HG03432 (cell line): ENCODE measurements around the gene RAP1GAP.

Experiments
- ATAC-seq: cut with Tn5 transposase; IDR thresholded peaks from one replicate; pipeline ENCODE4 v1.9.1; 2021; ENCODE audit warnings: mild to moderate bottlenecking, moderate library complexity; ENCODE audit not compliant: unreplicated experiment

Gene RAP1GAP

GRCh38 chr1:21663248-21663950, 5.8 kb downstream of the RAP1GAP start:
- no peak for ATAC-seq

GRCh38 chr1:21662426-21663247, 6.5 kb downstream of the RAP1GAP start:
- no peak for ATAC-seq

GRCh38 chr1:21661886-21662285, 7.3 kb downstream of the RAP1GAP start:
- ATAC-seq = no peak

GRCh38 chr1:21659924-21660326, 9.2 kb downstream of the RAP1GAP start:
- no peak for ATAC-seq

GRCh38 chr1:21659099-21659923, 9.8 kb downstream of the RAP1GAP start:
- ATAC-seq = no peak

GRCh38 chr1:21657456-21658190, 11.5 kb downstream of the RAP1GAP start:
- ATAC-seq = no peak

GRCh38 chr1:21655748-21656147, 13.4 kb downstream of the RAP1GAP start:
- no peak for ATAC-seq

- ATAC-seq = no peak
Measured at GRCh38 chr1:21655259-21655658, 13.9 kb downstream of the RAP1GAP start.

GRCh38 chr1:21654209-21654608, 14.9 kb downstream of the RAP1GAP start:
- no peak for ATAC-seq

GRCh38 chr1:21653744-21654100, 15.4 kb downstream of the RAP1GAP start:
- no peak for ATAC-seq

GRCh38 chr1:21652937-21653743, 16.0 kb downstream of the RAP1GAP start:
- no peak for ATAC-seq

- ATAC-seq = no peak
Measured at GRCh38 chr1:21652101-21652936, 16.8 kb downstream of the RAP1GAP start.

GRCh38 chr1:21651214-21652042, 17.7 kb downstream of the RAP1GAP start:
- no peak for ATAC-seq

- ATAC-seq = no peak
Measured at GRCh38 chr1:21650400-21650799, 18.8 kb downstream of the RAP1GAP start.

GRCh38 chr1:21649315-21649714, 19.8 kb downstream of the RAP1GAP start:
- no peak for ATAC-seq

- ATAC-seq = no peak
Measured at GRCh38 chr1:21648791-21649190, 20.4 kb downstream of the RAP1GAP start.

GRCh38 chr1:21648352-21648730, 20.8 kb downstream of the RAP1GAP start:
- no peak for ATAC-seq
